ENCODE measurements around the gene MYO1C.

GRCh38 chr17:1484060-1484535 lies 8.4 kb downstream of the MYO1C start:
- TF ChIP-seq, protein P1, sequence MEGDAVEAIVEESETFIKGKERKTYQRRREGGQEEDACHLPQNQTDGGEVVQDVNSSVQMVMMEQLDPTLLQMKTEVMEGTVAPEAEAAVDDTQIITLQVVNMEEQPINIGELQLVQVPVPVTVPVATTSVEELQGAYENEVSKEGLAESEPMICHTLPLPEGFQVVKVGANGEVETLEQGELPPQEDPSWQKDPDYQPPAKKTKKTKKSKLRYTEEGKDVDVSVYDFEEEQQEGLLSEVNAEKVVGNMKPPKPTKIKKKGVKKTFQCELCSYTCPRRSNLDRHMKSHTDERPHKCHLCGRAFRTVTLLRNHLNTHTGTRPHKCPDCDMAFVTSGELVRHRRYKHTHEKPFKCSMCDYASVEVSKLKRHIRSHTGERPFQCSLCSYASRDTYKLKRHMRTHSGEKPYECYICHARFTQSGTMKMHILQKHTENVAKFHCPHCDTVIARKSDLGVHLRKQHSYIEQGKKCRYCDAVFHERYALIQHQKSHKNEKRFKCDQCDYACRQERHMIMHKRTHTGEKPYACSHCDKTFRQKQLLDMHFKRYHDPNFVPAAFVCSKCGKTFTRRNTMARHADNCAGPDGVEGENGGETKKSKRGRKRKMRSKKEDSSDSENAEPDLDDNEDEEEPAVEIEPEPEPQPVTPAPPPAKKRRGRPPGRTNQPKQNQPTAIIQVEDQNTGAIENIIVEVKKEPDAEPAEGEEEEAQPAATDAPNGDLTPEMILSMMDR (IDR thresholded peaks at IDR 0.05; ENCODE audit: insufficient read depth, low read length, poor library complexity, severe bottlenecking) = no peak
- no peak for TF ChIP-seq EZH2phosphoT487 (conservative IDR thresholded peaks at IDR 0.05; ENCODE audit: low read length)
